ENCODE measurements around the gene PNPLA2.

Gene PNPLA2

GRCh38 chr11:862696-863022 lies 43.9 kb downstream of the PNPLA2 start:
- DNase-seq: no peak

GRCh38 chr11:863023-863909 lies 44.6 kb downstream of the PNPLA2 start:
- DNase-seq: no peak

- DNase-seq: no peak
These were observed 45.5 kb downstream of the PNPLA2 start for GRCh38 chr11:863910-864827.

- no peak for DNase-seq
These were observed 46.2 kb downstream of the PNPLA2 start for GRCh38 chr11:864898-865297.

GRCh38 chr11:865462-866430 lies 47.0 kb downstream of the PNPLA2 start:
- DNase-seq: no peak

GRCh38 chr11:866481-866880 lies 47.8 kb downstream of the PNPLA2 start:
- no peak for DNase-seq

- DNase-seq: no peak
These were observed 49.2 kb downstream of the PNPLA2 start for GRCh38 chr11:867856-868358.

- no peak for DNase-seq
These were observed 49.7 kb downstream of the PNPLA2 start for GRCh38 chr11:868394-868793.

- no peak for DNase-seq
These were observed 50.1 kb downstream of the PNPLA2 start for GRCh38 chr11:868802-869201.

- no peak for DNase-seq
These were observed 50.8 kb downstream of the PNPLA2 start for GRCh38 chr11:869399-870126.

GRCh38 chr11:870127-870413 lies 51.4 kb downstream of the PNPLA2 start:
- DNase-seq: no peak

GRCh38 chr11:870418-870817 lies 51.7 kb downstream of the PNPLA2 start:
- no peak for DNase-seq

GRCh38 chr11:871472-871871 lies 52.8 kb downstream of the PNPLA2 start:
- no peak for DNase-seq

- no peak for DNase-seq
These were observed 54.1 kb downstream of the PNPLA2 start for GRCh38 chr11:872799-873198.

- no peak for DNase-seq
These were observed 55.0 kb downstream of the PNPLA2 start for GRCh38 chr11:873706-874105.
